ENCODE data around the gene TUBA8.
"Not testable (repeated sequence)": the region's sequence is repeated elsewhere in the genome, so short reads cannot be mapped to it uniquely, and the experiment has no call there.

TUBA8 gene

GRCh38 chr22:18110194-18110953, at the start of gene TUBA8:
TUBA8 (plus strand) TSS chr22:18110809; CDS start chr22:18110866, 57 bp downstream.
- no peak for DNase-seq (ENCODE audit: low read depth)

DNA sequence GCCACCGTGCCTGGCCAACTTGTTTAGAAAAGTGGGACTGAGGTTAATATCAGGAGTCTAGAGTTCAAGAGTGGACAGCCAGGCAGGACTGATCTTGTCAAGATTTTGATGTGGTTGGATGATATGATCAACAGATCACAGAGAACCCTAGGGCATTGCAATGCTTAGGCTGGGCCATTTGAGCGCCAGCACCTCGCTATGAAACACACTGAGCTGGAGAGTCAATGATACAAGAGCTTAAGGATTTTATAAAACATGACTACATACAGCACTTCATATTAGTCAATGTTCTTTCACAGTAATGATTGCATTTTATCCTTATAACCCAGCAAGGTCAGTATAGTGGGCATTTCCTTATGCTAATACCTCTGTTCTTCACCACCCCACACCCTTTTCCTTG, 48.2 kb upstream of the TUBA8 start:
- DNase-seq (ENCODE audit: low read depth), result no peak

- DNase-seq (ENCODE audit: low read depth), result no peak
These were observed 47.3 kb upstream of the TUBA8 start for GRCh38 chr22:18063306-18063705.

- DNase-seq (ENCODE audit: low read depth), result not testable (repeated sequence)
These were observed 46.9 kb upstream of the TUBA8 start for GRCh38 chr22:18063715-18064114.

DNA sequence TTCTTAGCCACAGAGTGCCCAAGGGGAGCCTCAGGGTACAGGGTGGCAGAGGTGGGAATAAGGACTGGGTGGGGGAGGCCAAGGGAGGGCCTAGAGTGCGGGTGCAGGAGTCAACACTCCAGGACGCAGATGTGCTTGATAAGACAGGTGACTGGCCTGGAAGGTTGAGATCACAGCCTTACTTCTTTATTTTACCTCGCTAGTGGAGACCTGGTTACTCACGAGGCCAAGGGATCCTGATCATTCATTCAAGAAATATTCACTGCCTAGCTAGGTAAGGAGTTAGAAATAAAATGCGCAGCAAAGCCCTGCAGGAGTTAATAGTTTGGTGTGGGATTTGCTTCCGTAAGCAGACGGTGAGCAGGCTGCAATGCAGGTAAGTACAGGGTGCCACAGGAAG, 46.0 kb upstream of the TUBA8 start:
- no peak for DNase-seq (ENCODE audit: low read depth)

- DNase-seq (ENCODE audit: low read depth), result no peak
These were observed 45.4 kb upstream of the TUBA8 start for GRCh38 chr22:18065256-18065655.

DNA sequence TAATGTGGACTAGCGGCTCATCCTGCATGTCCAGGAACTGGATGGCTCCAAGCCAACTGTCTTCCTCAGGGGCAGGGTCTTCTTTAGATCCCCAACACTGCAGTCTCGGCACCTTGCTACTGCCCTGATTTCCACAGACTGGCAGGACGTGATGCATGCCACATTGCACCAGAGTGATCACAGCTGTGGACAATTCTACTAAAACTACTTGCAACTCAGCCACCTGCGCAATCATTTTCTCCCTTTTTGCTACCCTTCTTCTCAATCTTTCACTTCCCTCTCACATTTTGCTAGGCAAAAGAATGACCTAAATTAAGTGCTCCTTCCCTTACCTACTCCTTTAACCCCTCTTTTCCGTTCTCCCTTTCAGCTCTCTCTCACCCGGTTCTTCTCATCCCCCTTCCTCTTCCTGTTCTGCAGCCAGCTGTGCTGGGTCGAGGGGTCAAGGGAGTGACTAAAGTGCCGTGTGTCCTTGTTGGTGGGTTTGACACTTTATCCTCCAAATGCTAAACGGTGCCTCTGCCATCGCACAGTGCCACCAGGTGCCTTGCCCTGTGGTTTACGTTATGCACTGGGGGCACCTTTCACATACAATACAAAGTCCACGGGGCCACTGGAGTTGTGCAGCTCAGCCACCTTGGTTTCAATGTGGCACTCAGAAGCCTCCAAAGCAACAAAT, 44.3 kb upstream of the TUBA8 start:
- DNase-seq (ENCODE audit: low read depth), result no peak

DNA sequence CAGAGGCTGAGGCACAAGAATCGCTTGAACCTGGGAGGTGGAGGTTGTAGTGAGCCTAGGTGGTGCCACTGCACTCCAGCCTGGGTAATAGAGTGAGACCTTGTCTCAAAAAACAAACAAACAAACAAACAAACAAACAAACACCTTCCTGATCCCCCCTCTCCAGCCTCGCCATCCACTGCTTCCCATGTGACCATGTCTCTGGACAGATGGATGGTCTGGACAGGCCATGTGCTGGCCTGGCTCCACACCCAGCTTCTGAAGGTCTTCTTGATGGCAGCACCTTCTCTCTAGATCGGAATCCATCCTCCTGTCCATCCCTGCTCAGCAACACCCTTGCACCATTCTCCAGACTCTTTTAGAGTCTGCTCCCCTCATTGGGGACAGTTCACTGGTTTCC, 43.5 kb upstream of the TUBA8 start:
- DNase-seq (ENCODE audit: low read depth), result no peak

- no peak for DNase-seq (ENCODE audit: low read depth)
These were observed 42.9 kb upstream of the TUBA8 start for GRCh38 chr22:18067548-18068341.

GRCh38 chr22:18068381-18068988, 42.1 kb upstream of the TUBA8 start:
- no peak for DNase-seq (ENCODE audit: low read depth)

GRCh38 chr22:18069041-18069440, 41.6 kb upstream of the TUBA8 start:
- DNase-seq (ENCODE audit: low read depth), result no peak

DNA sequence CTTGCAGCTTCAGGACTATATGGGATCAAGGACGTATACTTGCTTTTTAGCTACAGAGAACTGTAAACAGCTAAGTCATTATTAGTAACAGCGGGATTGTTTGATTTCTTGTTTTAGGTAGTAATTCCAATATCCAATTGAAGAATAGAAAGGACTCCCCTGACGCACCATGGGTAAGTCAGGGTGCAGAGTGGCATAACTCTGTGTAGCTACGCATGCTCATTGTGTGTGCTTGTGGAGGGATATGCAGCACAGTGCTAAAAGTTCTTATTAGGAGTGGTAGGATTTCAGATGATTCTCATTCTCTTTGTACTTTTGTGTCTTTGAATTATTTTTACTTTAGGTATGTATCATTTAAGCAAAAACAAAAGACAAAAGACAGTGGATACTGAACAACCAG, 40.6 kb upstream of the TUBA8 start:
- DNase-seq (ENCODE audit: low read depth), result no peak

- DNase-seq (ENCODE audit: low read depth), result no peak
These were observed 39.9 kb upstream of the TUBA8 start for GRCh38 chr22:18070556-18071306.

GRCh38 chr22:18071307-18071967, 39.2 kb upstream of the TUBA8 start:
- DNase-seq (ENCODE audit: low read depth), result not testable (repeated sequence)

- DNase-seq (ENCODE audit: low read depth), result no peak
These were observed 38.7 kb upstream of the TUBA8 start for GRCh38 chr22:18071968-18072310.

- DNase-seq (ENCODE audit: low read depth), result no peak
These were observed 37.1 kb upstream of the TUBA8 start for GRCh38 chr22:18073467-18073866.

GRCh38 chr22:18073927-18074326, 36.7 kb upstream of the TUBA8 start:
- DNase-seq (ENCODE audit: low read depth), result not testable (repeated sequence)

GRCh38 chr22:18075101-18075719, 35.4 kb upstream of the TUBA8 start:
- DNase-seq (ENCODE audit: low read depth), result no peak

- peak; percentile 77 for DNase-seq (ENCODE audit: low read depth)
These were observed 34.7 kb upstream of the TUBA8 start for GRCh38 chr22:18075720-18076497.

- no peak for DNase-seq (ENCODE audit: low read depth)
These were observed 33.4 kb upstream of the TUBA8 start for GRCh38 chr22:18077087-18077638.

Measured in fibroblast of the conjunctiva (primary cell).